Measurements from ENCODE around the gene SLC37A1. TPM values are rescaled to one million over a fixed set of nuclear protein-coding genes. Genes with fewer than 3 reads are reported as not detected.

The SLC37A1 gene
- total and polyA plus RNA-seq, 4 donors: 2.0 to 7.2 (median 4.3) TPM

GRCh38 chr21:42547906-42548365, 34.3 kb downstream of the SLC37A1 start:
- peaks cover 3 to 17% (median 15%) of the 10 kb centered on the region in 4 donors for H3K36me3 ChIP-seq (ENCODE audit: control insufficient read depth in 4 of 4, insufficient read depth in 3 of 4, low read depth in 1 of 4, low read length in 3 of 4)

GRCh38 chr21:42548687-42549406, 35.2 kb downstream of the SLC37A1 start:
- no peak for DNase-seq (ENCODE audit: low spot score)
- H3K4me3 ChIP-seq (ENCODE audit: low read depth in 1 of 3, low read length in 3 of 3): no peak overlapping the region
- no peaks in the 10 kb centered on the region for H3K27me3 ChIP-seq (ENCODE audit: control insufficient read depth in 4 of 4, insufficient read depth in 4 of 4, low read length in 3 of 4)
- H3K36me3 ChIP-seq (ENCODE audit: control insufficient read depth in 4 of 4, insufficient read depth in 3 of 4, low read depth in 1 of 4, low read length in 3 of 4): peaks cover 3 to 13% (median 9%) of the 10 kb centered on the region in 4 donors
- no peak overlapping the region for H3K9ac ChIP-seq (ENCODE audit: low read depth in 1 of 2, low read length in 2 of 2)
- H3K27ac ChIP-seq (ENCODE audit: low read depth in 1 of 2, low read length in 2 of 2): no peak overlapping the region
- 94% methylated on average over 21 of the region's 21 CpGs for WGBS
- TF ChIP-seq HNF4A (conservative IDR thresholded peaks at IDR 0.05) (no peak), MAX (IDR thresholded peaks at IDR 0.05) (no peak), EGR1 (IDR thresholded peaks at IDR 0.05; ENCODE audit: low read depth in 2 of 2) (no peak), GABPA (IDR thresholded peaks at IDR 0.05 in 1 of 2, conservative IDR thresholded peaks at IDR 0.05 in 1 of 2) (no peak), FOXA1 (IDR thresholded peaks at IDR 0.05) (no peak), ZBTB33 (IDR thresholded peaks at IDR 0.05) (no peak), ATF3 (IDR thresholded peaks at IDR 0.05) (no peak), TAF1 (conservative IDR thresholded peaks at IDR 0.05) (no peak), SP1 (IDR thresholded peaks at IDR 0.05) (no peak)
- no peaks in the 10 kb centered on the region for H3K4me1 ChIP-seq (ENCODE audit: control insufficient read depth in 4 of 4, insufficient read depth in 4 of 4, low read length in 3 of 4)
- no peaks in the 10 kb centered on the region for H3K9me3 ChIP-seq (ENCODE audit: control insufficient read depth in 4 of 4, low read length in 3 of 4)

More at GRCh38 chr21:42547906-42548365, 34.3 kb downstream of the SLC37A1 start:
- Histone ChIP-seq H3K9me3 (ENCODE audit: control insufficient read depth in 4 of 4, low read length in 3 of 4) (no peaks in the 10 kb centered on the region), H3K4me1 (ENCODE audit: control insufficient read depth in 4 of 4, insufficient read depth in 4 of 4, low read length in 3 of 4) (no peaks in the 10 kb centered on the region), H3K27ac (ENCODE audit: low read depth in 1 of 2, low read length in 2 of 2) (no peak overlapping the region), H3K4me3 (ENCODE audit: low read depth in 1 of 3, low read length in 3 of 3) (no peak overlapping the region), H3K9ac (ENCODE audit: low read depth in 1 of 2, low read length in 2 of 2) (no peak overlapping the region), H3K27me3 (ENCODE audit: control insufficient read depth in 4 of 4, insufficient read depth in 4 of 4, low read length in 3 of 4) (no peaks in the 10 kb centered on the region)
- no peak for DNase-seq (ENCODE audit: low spot score)
- WGBS: 97% methylated on average over 22 of the region's 22 CpGs
- TF ChIP-seq SP1 (IDR thresholded peaks at IDR 0.05): no peak
- TF ChIP-seq FOXA2 (IDR thresholded peaks at IDR 0.05): no peak
- no peak for TF ChIP-seq EGR1 (IDR thresholded peaks at IDR 0.05; ENCODE audit: low read depth in 2 of 2)
- no peak for TF ChIP-seq RXRA (IDR thresholded peaks at IDR 0.05)
- TF ChIP-seq REST (IDR thresholded peaks at IDR 0.05): no peak
- no peak for TF ChIP-seq NR2F2 (IDR thresholded peaks at IDR 0.05)
- TF ChIP-seq TAF1 (conservative IDR thresholded peaks at IDR 0.05): no peak

Data from liver (tissue), 9 donors.